ENCODE results near the gene SHH.

The SHH gene

DNA sequence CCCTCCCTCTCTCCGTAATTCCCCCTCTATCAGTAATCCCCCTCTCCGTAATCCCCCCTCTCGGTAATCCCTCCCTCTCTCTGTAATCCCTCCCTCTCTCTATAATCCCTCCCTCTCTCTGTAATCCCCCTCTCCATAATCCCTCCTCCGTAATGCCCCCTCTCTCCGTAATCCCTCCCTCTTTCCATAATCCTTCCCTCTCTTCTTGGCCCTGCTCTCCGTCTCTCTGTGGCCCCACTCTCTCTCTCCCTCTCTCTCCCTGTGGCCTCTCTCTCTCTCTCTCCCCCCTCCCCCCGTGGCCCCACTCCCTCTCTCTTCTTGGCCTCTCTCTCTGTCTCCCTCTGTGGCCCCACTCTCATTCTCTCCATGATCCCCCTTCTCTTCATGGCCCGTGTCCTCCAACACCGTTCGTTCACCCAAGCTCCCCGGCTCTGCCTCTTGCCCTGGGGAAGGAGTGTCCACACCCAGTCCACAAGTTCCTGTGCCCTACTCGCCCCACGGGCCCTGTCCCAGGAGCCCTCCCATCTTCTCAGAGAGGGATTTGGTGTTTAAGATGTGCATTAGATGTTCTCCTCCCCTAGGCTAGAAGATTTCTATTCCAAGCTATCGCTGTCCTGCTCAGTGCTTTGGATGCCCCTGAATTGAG, 19.8 kb downstream of the SHH start:
- no peak for DNase-seq (ENCODE audit: low read depth)

- DNase-seq (ENCODE audit: low read depth), result no peak
Observed at GRCh38 chr7:155791836-155792235, 20.4 kb downstream of the SHH start.

- DNase-seq (ENCODE audit: low read depth), result no peak
Observed at GRCh38 chr7:155791214-155791737, 21.0 kb downstream of the SHH start.

- no peak for DNase-seq (ENCODE audit: low read depth)
Observed at GRCh38 chr7:155790666-155791065, 21.6 kb downstream of the SHH start.

DNA sequence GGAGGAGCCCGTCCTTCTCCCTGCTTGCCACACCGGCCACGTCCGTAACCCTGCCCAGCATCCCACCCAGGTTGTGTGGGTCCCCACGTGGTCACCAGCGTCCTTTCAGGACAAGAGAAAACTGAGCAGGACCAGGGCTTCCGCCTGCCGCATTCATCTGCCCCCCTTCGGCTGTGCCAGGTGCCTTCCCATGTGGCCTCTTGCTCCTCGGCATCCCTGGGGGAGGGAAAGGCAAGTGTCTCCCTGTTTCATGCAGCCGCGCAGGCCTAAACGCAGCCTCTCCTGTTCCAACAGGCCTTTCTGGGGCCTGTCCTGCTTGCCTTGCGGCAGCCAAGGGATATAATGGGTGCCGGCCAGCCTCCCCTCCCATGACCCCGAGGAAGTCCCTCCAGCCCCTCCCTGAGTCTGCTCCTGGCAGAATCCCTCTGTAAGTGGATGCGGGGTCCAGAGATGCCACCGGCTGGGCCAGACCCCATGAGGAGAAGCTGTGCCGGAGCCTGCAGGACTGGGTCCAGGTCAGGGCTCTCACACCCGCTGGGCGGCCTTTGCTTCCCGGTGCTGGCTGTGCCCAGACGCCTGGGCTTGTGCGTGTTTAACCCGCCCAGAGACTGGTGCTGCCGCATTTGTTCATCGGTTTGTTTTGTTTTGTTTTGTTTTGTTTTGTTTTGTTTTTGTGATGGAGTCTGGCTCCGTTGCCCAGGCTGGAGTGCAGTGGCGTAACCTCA, 23.1 kb downstream of the SHH start:
- DNase-seq (ENCODE audit: low read depth), result no peak

DNA sequence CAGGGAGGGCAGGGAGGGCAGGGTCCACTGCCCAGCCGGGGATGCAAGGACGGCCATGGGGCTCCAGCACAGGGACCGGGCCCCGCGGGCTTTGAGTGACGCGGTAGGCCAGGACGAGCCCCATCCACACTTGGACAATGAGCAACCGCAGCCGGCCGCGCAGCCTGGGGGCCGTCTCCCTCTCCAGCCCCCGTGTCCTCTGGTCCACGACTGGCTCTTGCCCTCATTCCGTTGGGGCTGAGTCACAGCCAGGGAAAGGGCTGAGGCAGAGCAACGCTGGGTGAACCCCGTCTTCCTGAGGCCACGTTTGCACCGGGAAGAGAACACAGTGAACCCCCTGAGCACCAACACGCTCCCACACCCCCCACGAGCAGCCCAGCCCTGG, 23.7 kb downstream of the SHH start:
- DNase-seq (ENCODE audit: low read depth), result no peak

DNA sequence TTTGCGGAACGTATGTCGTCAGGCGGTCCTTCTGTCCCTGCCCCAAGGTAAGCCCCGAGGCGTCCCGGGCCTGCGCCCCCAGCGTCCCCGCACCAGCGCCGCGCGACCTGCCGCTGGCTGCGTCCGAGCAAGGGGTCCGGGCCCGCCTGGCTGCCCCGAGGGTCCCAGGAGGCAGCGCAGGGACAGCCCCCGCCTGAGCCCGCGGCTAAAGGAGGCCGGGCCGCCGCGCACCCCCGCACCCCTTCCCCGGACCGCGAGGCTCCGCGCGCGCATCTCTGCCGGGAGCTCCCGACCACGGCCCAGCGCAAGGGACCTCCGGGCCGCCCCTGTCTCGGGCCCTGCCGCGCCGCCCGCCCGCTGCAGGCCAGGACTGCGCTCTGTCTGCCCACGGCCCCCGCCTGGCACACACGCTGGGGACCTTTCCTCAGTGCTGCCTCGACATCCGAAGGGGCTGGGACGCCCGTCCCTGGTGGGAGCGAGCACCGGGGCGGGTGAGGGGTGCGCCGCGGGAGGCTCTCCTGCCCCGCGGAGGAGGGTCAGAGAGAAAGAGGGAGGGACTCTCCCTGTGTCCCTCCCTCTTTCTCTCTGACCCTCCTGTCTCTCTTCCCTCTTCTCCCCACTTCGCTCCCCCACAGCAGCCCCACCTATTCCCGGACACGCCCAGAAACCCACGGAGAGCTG, 25.0 kb downstream of the SHH start:
- DNase-seq (ENCODE audit: low read depth), result no peak

DNA sequence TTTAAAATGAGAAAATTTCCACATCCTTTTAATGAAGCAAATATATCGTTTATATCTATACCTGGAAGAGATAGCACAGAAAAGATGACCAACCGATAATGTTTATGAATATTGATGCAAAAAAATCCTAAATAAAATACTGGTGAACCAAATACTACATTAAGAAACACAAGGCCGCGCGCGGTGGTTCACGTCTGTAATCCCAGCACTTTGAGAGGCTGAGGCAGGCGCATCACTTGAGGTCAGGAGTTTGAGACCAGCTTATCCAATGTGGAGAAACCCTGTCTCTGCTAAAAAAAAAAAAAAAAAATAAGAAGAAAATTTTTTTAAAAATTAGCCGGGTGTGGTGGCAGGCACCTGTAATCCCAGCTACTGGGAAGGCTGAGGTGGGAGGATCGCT, 25.8 kb downstream of the SHH start:
- DNase-seq (ENCODE audit: low read depth), result no peak

DNA sequence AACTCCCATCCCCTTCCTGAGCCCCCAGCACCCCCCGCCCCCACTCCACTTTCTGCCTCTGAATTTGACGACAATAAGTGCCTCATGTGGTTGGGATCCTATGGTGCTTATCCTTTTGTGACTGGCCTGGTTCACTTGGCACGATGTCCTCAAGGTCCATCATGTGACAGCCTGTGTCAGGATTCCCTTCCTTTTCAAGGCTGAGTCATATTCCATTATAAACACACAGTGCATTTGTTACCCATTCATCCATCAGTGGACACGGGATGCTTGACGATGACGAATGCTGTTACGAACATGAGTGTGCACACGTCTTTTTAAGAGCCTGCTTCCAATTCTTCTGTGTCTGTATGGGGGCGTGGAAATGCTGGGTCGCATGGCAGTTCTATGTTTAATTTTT, 26.7 kb downstream of the SHH start:
- no peak for DNase-seq (ENCODE audit: low read depth)

DNA sequence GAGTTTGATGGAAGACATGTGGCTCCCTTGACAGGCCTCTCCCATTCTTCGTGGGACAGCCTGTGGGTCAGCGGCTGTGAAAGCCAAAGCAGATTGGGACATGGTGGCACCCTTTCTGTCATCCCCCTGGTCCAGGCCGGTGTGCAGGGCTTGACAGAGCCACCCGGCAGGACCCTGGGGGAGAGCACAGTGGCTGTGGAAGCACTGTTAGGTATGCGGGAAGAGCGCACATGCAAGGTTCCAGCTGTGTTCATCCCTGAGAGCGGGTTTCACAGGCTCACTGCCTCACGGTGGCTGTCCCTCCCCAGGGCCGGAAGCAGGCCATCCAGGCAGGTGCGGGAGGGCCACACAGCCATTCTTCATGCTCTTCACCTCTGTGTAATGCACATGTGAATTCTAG, 29.8 kb downstream of the SHH start:
- DNase-seq (ENCODE audit: low read depth), result no peak

DNA sequence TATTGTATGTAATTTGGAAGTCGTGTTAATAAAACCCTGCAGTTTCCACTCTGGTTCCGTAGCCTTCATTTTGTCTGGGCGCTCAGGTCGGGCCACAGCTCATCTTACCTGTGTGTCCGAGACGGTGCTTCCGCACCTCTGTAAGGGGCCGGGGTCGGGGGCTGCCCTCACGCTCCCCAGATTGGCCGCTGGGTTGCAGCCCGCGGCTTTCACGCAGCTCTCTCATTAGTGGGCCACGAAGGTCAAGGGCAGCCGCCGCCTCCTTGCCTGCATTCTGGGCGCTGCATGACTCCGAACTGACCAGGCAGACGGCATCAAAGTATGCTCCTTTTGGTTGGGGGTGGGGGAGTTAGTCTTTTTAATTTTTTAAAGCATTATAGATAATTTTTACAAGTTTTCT, 30.8 kb downstream of the SHH start:
- DNase-seq (ENCODE audit: low read depth), result no peak

DNA sequence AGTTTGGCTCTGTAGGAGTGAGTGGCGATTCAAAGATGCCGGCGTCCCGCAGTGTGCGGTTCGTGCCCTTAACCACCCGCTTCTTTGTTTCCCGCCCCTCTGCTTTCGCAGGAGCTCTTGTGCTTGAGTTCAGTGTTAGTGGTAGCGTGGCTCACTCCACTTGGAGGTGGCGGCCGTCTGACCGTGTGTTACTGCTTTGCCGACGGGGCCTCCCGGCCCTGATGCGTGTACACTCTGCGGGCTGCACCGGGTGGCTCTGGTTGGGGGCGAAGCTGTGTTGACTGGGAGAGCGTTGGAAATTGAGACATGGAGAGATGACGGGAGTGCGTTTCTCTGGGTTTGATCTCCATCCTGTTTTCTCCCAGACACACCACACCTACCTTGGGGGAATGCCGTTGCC, 31.4 kb downstream of the SHH start:
- DNase-seq (ENCODE audit: low read depth), result no peak

GRCh38 chr7:155778349-155778748, 33.9 kb downstream of the SHH start:
- DNase-seq (ENCODE audit: low read depth), result no peak

GRCh38 chr7:155776606-155777005, 35.7 kb downstream of the SHH start:
- no peak for DNase-seq (ENCODE audit: low read depth)

DNA sequence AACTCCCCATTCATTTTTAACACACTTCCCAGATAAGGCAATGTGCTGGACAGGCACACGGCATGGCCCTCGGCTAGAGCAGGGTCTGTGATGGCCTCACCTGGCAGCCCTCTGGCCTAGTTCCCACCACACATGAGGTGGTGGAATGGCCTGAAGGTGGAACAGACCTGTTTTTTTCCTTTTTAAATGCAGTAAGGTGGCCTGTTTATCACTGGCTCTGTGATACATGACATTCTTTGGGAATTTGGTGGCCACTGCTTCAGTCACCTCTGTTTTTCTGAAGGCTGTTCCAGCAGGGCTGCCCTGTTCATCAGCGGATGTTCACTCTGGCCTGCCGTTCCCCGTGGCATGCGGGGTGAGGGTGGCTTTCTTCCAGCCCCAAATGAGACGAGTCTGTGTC, 36.6 kb downstream of the SHH start:
- no peak for DNase-seq (ENCODE audit: low read depth)

- DNase-seq (ENCODE audit: low read depth), result no peak
Observed at GRCh38 chr7:155774947-155775346, 37.3 kb downstream of the SHH start.

GRCh38 chr7:155773531-155773930, 38.7 kb downstream of the SHH start:
- no peak for DNase-seq (ENCODE audit: low read depth)

GRCh38 chr7:155770241-155770640, 42.0 kb downstream of the SHH start:
- no peak for DNase-seq (ENCODE audit: low read depth)

- no peak for DNase-seq (ENCODE audit: low read depth)
Observed at GRCh38 chr7:155769701-155770100, 42.6 kb downstream of the SHH start.

DNA sequence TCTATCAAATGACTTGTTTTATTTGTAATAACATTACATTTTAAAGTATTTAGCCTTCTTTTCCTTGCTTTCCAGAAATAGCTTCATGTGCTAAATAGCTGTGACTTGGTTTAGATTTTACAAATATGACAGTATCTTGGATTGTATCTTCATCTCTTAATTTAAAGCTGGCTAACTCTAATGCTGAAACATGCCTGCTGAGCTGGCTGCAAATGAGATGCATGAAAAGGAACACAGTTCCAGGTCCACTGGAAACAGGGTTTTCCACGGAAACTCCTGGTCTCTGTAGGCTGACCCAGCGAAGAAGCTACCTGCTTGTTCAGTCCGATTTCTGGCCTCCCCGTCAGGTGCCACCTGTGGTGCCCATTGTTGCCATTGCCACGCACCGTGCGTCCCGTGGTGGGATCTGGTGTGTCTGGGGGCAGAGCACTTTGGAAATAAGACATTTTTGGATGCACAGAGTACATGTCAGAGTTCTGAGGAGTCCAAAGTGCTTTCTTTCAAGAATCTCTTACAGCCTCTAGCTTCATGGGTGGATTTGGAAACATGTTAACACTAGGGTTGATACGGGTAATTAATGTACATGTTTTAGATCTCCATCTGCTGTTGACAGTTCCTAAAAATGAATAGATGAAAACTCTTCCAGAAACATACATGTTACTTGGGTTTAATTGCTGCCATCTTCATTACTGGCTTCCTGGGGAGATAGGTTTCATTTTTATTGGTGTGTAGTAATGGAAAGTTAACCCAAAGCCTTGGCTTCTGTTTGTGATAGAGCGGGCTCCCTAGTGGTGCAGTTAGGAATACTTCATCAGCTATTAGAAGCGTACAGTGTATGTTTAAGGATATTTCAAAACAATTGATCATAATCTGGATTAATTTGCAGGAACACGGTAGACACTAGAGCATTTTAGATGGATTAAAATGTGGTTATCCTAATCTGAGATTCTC, 45.0 kb downstream of the SHH start:
- no peak for DNase-seq (ENCODE audit: low read depth)

GRCh38 chr7:155766386-155766785, 45.9 kb downstream of the SHH start:
- DNase-seq (ENCODE audit: low read depth), result no peak

DNA sequence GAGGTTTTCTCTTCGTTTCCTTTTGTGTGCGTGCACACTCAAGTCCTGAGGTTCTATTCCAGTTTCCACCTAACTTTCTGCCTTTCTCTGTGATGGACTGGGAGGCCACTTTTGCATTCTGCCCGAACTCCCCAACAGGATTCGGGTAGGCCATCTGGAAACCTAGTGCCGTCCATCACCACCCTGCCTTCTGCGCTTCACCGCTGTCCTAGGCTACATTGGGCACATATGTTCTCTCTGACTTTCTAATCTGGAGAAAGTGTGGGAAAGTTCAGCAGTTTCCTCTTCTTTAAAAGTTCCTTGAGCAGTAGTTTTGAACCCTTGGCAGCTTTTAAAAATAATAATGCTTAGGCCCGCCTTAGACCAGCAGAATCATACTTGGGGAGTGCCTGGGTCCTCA, 46.8 kb downstream of the SHH start:
- no peak for DNase-seq (ENCODE audit: low read depth)
